Neural cell (in vitro differentiated cells): ENCODE data around the gene ARL3. TPM values are rescaled to one million over a fixed set of nuclear protein-coding genes. Genes with fewer than 3 reads are reported as not detected.

Experiments
- H2AFZ ChIP-seq: fragments of 200-600, 300-800 bp; sonication (generic), shearing (Covaris generic); 2 replicates; pipeline ENCODE4 v1.6.0; 2014; ENCODE audit warnings: low read depth, mild to moderate bottlenecking, antibody characterized with exemption, low read length, moderate library complexity
- H3F3A ChIP-seq: fragments of 200-600 bp; shearing (Covaris generic); 2 replicates; pipeline ENCODE4 v1.6.1; 2016; ENCODE audit warnings: mild to moderate bottlenecking, moderate library complexity, mixed read lengths, antibody characterized with exemption, low read length; ENCODE audit not compliant: insufficient read depth, poor library complexity, severe bottlenecking
- H3K27ac ChIP-seq: fragments of 200-600, 300-800 bp; sonication (generic), shearing (Covaris generic); 2 replicates; pipeline ENCODE4 v1.5.1; 2014; ENCODE audit warnings: mild to moderate bottlenecking, low read length, moderate library complexity
- H3K27me3 ChIP-seq: fragments of 300-800, 200-600 bp; sonication (generic), shearing (Covaris generic); 2 replicates; pipeline ENCODE4 v1.6.0; 2014; ENCODE audit warnings: mild to moderate bottlenecking, low read depth, low read length, moderate library complexity; ENCODE audit not compliant: insufficient read depth
- H3K36me3 ChIP-seq: fragments of 300-800, 200-600 bp; sonication (generic), shearing (Covaris generic); 2 replicates; pipeline ENCODE4 v1.5.1; 2014; ENCODE audit warnings: mild to moderate bottlenecking, antibody characterized with exemption, low read length, moderate library complexity; ENCODE audit not compliant: insufficient read depth
- H3K4me2 ChIP-seq: fragments of 300-800, 200-600 bp; sonication (generic), shearing (Covaris generic); 2 replicates; pipeline ENCODE4 v1.6.0; 2014; ENCODE audit warnings: mild to moderate bottlenecking, low read length
- H3K4me3 ChIP-seq: fragments of 300-800, 200-600 bp; sonication (generic), shearing (Covaris generic); 2 replicates; pipeline ENCODE4 v1.5.1; 2014; ENCODE audit warnings: mild to moderate bottlenecking, low read length, moderate library complexity
- H3K79me2 ChIP-seq: fragments of 200-600 bp; shearing (Covaris generic); replicated peaks from 2 replicates; pipeline ENCODE4 v1.6.0; 2014; ENCODE audit warnings: mild to moderate bottlenecking, low read length, moderate library complexity; ENCODE audit not compliant: insufficient read depth
- H3K9ac ChIP-seq: fragments of 300-800, 200-600 bp; sonication (generic), shearing (Covaris generic); 2 replicates; pipeline ENCODE4 v1.6.1; 2016; ENCODE audit warnings: mild to moderate bottlenecking, low read length, mixed read lengths
- H3K9me2 ChIP-seq: fragments of 200-600 bp; shearing (Covaris generic); 2 replicates; pipeline ENCODE4 v1.6.1; 2016; ENCODE audit warnings: mild to moderate bottlenecking, low read length, mixed read lengths; ENCODE audit not compliant: insufficient read depth
- H3K9me3 ChIP-seq: fragments of 200-600, 300-800 bp; sonication (generic), shearing (Covaris generic); 2 replicates; pipeline ENCODE4 v1.6.1; 2016; ENCODE audit warnings: mild to moderate bottlenecking, mixed run types, low read length, moderate library complexity, mixed read lengths
- H4K20me1 ChIP-seq: fragments of 200-600 bp; shearing (Covaris generic); 2 replicates; pipeline ENCODE4 v1.6.1; 2016; ENCODE audit warnings: mild to moderate bottlenecking, mixed run types; ENCODE audit not compliant: insufficient read depth
- EP300 ChIP-seq: fragments of 450-650 bp; conservative IDR thresholded peaks from 2 replicates; pipeline ENCODE4 v1.6.1; 2014; ENCODE audit warnings: antibody characterized with exemption, mild to moderate bottlenecking, moderate library complexity; ENCODE audit not compliant: poor library complexity, severe bottlenecking
- EZH2 ChIP-seq: fragments of 200-600, 300-800 bp; shearing (Covaris generic), sonication (generic); IDR thresholded peaks from 2 replicates; pipeline ENCODE4 v1.6.1; 2014; ENCODE audit warnings: antibody characterized with exemption, low read length, borderline replicate concordance, mild to moderate bottlenecking; ENCODE audit not compliant: insufficient read depth, poor library complexity, severe bottlenecking
- MXI1 ChIP-seq: fragments of 450-650 bp; conservative IDR thresholded peaks from 2 replicates; pipeline ENCODE4 v1.6.1; 2014; ENCODE audit warnings: antibody characterized with exemption, mild to moderate bottlenecking; ENCODE audit not compliant: poor library complexity, severe bottlenecking
- POLR2AphosphoS5 ChIP-seq: IDR thresholded peaks from 2 replicates; pipeline ENCODE4 v1.6.1; 2012
- RAD21 ChIP-seq: fragments of 450-650 bp; conservative IDR thresholded peaks from 2 replicates; pipeline ENCODE4 v1.6.1; 2014; ENCODE audit warnings: antibody characterized with exemption, mild to moderate bottlenecking, moderate library complexity
- SMC3 ChIP-seq: fragments of 450-650 bp; conservative IDR thresholded peaks from 2 replicates; pipeline ENCODE4 v1.6.1; 2014; ENCODE audit warnings: antibody characterized with exemption, mild to moderate bottlenecking, moderate library complexity; ENCODE audit not compliant: poor library complexity
- TAF1 ChIP-seq: IDR thresholded peaks from 2 replicates; pipeline ENCODE4 v1.6.1; 2012; ENCODE audit warnings: low read depth
- polyA plus RNA-seq: library from polyadenylated mRNA; depleted of rRNA; stranded (reverse); fragments of >200 nt; gene quantifications from 2 replicates; pipeline ENCODE4 v1.2.3, GENCODE V29; 2014
- TF ChIP-seq, protein P1 (sequence below): fragments of 450-650 bp; IDR thresholded peaks from 2 replicates; pipeline ENCODE4 v1.5.1; 2014; ENCODE audit warnings: antibody characterized with exemption, mild to moderate bottlenecking, moderate library complexity; ENCODE audit not compliant: poor library complexity, severe bottlenecking
- TF ChIP-seq, protein P2 (sequence below): IDR thresholded peaks from 2 replicates; pipeline ENCODE4 v1.6.1; 2012; ENCODE audit warnings: borderline replicate concordance

Gene ARL3
- polyA plus RNA-seq, 1 donor from 2014 or later: 56.0 TPM

DNA sequence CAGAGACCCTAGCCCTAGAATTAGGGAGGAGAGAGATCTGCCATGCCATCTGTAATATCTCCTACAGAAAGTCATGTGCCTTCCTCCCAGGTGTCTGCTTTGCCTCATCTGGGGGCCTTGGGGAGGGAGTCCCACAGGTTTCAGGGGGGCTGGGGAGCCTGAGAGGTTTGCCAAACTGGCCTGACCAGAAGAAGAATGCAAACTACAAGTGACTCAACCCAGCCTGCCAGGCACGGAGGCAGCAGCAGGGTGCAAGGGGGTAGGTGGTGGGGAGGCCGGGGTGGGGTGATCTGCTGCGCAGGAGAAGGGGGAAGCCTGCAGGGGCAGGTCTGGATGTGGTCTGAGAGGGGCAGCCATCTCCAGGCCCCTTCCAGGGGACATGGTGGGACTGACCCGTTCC, 79.5 kb downstream of the ARL3 start:
- Histone ChIP-seq H3F3A (no peaks in the 10 kb centered on the region), H3K27me3 (no peaks in the 10 kb centered on the region), H3K79me2 (no peaks in the 10 kb centered on the region), H4K20me1 (no peaks in the 10 kb centered on the region), H2AFZ (no peak overlapping the region), H3K4me3 (no peak overlapping the region), H3K9me3 (no peaks in the 10 kb centered on the region), H3K9ac (no peak overlapping the region), H3K4me2 (no peak overlapping the region), H3K27ac (no peak overlapping the region), H3K36me3 (no peaks in the 10 kb centered on the region), H3K9me2 (no peaks in the 10 kb centered on the region)
- TF ChIP-seq, protein P1, sequence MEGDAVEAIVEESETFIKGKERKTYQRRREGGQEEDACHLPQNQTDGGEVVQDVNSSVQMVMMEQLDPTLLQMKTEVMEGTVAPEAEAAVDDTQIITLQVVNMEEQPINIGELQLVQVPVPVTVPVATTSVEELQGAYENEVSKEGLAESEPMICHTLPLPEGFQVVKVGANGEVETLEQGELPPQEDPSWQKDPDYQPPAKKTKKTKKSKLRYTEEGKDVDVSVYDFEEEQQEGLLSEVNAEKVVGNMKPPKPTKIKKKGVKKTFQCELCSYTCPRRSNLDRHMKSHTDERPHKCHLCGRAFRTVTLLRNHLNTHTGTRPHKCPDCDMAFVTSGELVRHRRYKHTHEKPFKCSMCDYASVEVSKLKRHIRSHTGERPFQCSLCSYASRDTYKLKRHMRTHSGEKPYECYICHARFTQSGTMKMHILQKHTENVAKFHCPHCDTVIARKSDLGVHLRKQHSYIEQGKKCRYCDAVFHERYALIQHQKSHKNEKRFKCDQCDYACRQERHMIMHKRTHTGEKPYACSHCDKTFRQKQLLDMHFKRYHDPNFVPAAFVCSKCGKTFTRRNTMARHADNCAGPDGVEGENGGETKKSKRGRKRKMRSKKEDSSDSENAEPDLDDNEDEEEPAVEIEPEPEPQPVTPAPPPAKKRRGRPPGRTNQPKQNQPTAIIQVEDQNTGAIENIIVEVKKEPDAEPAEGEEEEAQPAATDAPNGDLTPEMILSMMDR: no peak
- no peak for TF ChIP-seq MXI1

DNA sequence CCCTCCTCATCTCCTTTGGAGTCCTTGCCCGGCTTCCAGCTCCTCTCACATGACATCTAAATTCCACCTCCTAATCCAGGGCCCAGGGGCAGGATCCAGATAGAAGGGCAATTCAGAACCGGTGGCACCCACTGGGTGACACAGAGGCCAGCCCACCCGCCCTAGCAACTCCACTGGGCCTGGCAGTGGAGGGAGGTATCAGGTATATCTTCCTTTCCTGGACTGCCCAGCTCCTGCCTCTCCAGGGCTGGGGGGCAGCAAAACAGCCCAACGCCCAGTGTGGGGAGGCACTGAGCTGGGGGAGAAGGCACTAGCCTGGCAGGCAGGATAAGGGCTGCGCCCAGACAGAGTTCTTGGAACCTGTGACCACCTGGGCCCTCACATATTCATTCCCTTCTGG, 80.3 kb downstream of the ARL3 start:
- Histone ChIP-seq H3K27me3 (no peaks in the 10 kb centered on the region), H3K9me2 (no peaks in the 10 kb centered on the region), H3K9ac (no peak overlapping the region), H2AFZ (no peak overlapping the region), H3K4me2 (no peak overlapping the region), H3K79me2 (no peaks in the 10 kb centered on the region), H3K4me3 (no peak overlapping the region), H3K9me3 (no peaks in the 10 kb centered on the region), H4K20me1 (no peaks in the 10 kb centered on the region), H3K27ac (no peak overlapping the region), H3F3A (no peaks in the 10 kb centered on the region), H3K36me3 (no peaks in the 10 kb centered on the region)
- TF ChIP-seq, protein P1: no peak
- TF ChIP-seq TAF1 (no peak), SMC3 (no peak), MXI1 (no peak), RAD21 (no peak), EP300 (no peak), POLR2AphosphoS5 (no peak)

GRCh38 chr10:102633287-102633686, 80.9 kb downstream of the ARL3 start:
- no peak overlapping the region for H2AFZ ChIP-seq
- H3K27me3 ChIP-seq: no peaks in the 10 kb centered on the region
- no peaks in the 10 kb centered on the region for H3K9me2 ChIP-seq
- TF ChIP-seq EP300 (no peak), MXI1 (no peak), POLR2AphosphoS5 (no peak), TAF1 (no peak), EZH2 (no peak), RAD21 (no peak), SMC3 (no peak)
- TF ChIP-seq, protein P1: no peak
- TF ChIP-seq, protein P2, sequence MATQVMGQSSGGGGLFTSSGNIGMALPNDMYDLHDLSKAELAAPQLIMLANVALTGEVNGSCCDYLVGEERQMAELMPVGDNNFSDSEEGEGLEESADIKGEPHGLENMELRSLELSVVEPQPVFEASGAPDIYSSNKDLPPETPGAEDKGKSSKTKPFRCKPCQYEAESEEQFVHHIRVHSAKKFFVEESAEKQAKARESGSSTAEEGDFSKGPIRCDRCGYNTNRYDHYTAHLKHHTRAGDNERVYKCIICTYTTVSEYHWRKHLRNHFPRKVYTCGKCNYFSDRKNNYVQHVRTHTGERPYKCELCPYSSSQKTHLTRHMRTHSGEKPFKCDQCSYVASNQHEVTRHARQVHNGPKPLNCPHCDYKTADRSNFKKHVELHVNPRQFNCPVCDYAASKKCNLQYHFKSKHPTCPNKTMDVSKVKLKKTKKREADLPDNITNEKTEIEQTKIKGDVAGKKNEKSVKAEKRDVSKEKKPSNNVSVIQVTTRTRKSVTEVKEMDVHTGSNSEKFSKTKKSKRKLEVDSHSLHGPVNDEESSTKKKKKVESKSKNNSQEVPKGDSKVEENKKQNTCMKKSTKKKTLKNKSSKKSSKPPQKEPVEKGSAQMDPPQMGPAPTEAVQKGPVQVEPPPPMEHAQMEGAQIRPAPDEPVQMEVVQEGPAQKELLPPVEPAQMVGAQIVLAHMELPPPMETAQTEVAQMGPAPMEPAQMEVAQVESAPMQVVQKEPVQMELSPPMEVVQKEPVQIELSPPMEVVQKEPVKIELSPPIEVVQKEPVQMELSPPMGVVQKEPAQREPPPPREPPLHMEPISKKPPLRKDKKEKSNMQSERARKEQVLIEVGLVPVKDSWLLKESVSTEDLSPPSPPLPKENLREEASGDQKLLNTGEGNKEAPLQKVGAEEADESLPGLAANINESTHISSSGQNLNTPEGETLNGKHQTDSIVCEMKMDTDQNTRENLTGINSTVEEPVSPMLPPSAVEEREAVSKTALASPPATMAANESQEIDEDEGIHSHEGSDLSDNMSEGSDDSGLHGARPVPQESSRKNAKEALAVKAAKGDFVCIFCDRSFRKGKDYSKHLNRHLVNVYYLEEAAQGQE: no peak
- no peaks in the 10 kb centered on the region for H3K36me3 ChIP-seq
- no peak overlapping the region for H3K4me2 ChIP-seq
- no peak overlapping the region for H3K27ac ChIP-seq
- no peaks in the 10 kb centered on the region for H3F3A ChIP-seq
- H3K9ac ChIP-seq: no peak overlapping the region
- H3K4me3 ChIP-seq: no peak overlapping the region
- no peaks in the 10 kb centered on the region for H3K79me2 ChIP-seq
- H4K20me1 ChIP-seq: no peaks in the 10 kb centered on the region
- no peaks in the 10 kb centered on the region for H3K9me3 ChIP-seq
